ENCODE results near the gene RAN. TPM values are rescaled to one million over a fixed set of nuclear protein-coding genes. Genes with fewer than 3 reads are reported as not detected.
"Not testable (repeated sequence)": the region's sequence is repeated elsewhere in the genome, so short reads cannot be mapped to it uniquely, and the experiment has no call there.

Gene RAN
- polyA plus RNA-seq, 2 donors, result 118 to 638 TPM

GRCh38 chr12:130848785-130849305 lies 23.0 kb upstream of the RAN start:
- not testable (repeated sequence) for H3K9me3 ChIP-seq (ENCODE audit: control insufficient read depth in 2 of 2, insufficient read depth in 1 of 2, low read depth in 1 of 2, low read length in 1 of 2); H3K4me1 ChIP-seq (ENCODE audit: control insufficient read depth in 2 of 2, insufficient read depth in 2 of 2, low read length in 1 of 2); H3K27me3 ChIP-seq (ENCODE audit: control insufficient read depth in 1 of 2, insufficient read depth in 2 of 2, low read length in 2 of 2); H3K36me3 ChIP-seq (ENCODE audit: control insufficient read depth in 2 of 2, insufficient read depth in 2 of 2, low read length in 1 of 2); H3K4me3 ChIP-seq (ENCODE audit: low read depth in 1 of 2, low read length in 2 of 2); H3K27ac ChIP-seq (ENCODE audit: low read depth in 2 of 2, low read length in 1 of 2)
- WGBS, 2 donors, result 80 to 96% methylated on average over 1 of the region's 1 CpG

DNA sequence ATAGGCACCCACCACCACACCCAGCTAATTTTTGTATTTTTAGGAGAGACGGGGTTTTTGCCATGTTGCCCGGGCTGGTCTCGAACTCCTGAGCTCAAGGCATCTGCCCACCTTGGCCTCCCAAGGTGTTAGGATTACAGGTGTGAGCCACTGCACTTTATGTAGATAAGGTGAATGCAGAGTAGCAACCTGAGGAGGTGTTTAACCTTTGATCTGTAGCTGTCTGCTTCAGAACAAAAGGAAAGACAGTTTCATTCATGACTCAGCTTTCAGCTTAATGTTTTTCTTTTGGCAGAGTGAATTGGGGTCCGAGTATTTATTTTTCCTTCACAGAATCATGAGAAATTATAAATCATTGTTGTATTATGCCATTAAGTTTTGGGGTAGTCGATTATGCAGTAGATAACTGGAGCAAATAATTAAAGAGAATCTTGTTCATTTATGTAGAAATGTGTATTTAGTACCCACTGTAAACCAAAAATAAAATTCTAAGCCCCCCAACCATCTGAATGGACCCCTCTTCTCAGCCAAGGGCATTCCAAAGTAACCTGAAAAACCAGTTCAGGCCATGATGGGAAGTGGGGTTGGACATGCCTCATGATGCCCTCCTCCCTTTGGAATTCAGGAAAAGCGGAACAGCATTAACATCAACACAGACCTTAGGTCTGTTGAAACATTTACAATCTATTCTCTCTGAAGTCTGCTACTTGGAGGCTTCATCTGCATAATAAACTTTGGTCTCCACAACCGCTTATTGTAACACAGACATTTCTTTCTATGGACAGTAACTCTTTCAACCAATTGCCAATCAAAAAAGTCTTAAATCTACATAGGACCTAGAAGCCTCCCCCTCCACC lies 22.1 kb upstream of the RAN start:
- Histone ChIP-seq H3K27me3 (ENCODE audit: control insufficient read depth in 1 of 2, insufficient read depth in 2 of 2, low read length in 2 of 2) (no peaks in the 10 kb centered on the region), H3K4me1 (ENCODE audit: control insufficient read depth in 2 of 2, insufficient read depth in 2 of 2, low read length in 1 of 2) (no peaks in the 10 kb centered on the region), H3K27ac (ENCODE audit: low read depth in 2 of 2, low read length in 1 of 2) (no peak overlapping the region), H3K4me3 (ENCODE audit: low read depth in 1 of 2, low read length in 2 of 2) (no peak overlapping the region), H3K36me3 (ENCODE audit: control insufficient read depth in 2 of 2, insufficient read depth in 2 of 2, low read length in 1 of 2) (no peaks in the 10 kb centered on the region), H3K9me3 (ENCODE audit: control insufficient read depth in 2 of 2, insufficient read depth in 1 of 2, low read depth in 1 of 2, low read length in 1 of 2) (no peaks in the 10 kb centered on the region)
- 43 to 49% methylated on average over 7 of the region's 7 CpGs for WGBS, 2 donors

DNA sequence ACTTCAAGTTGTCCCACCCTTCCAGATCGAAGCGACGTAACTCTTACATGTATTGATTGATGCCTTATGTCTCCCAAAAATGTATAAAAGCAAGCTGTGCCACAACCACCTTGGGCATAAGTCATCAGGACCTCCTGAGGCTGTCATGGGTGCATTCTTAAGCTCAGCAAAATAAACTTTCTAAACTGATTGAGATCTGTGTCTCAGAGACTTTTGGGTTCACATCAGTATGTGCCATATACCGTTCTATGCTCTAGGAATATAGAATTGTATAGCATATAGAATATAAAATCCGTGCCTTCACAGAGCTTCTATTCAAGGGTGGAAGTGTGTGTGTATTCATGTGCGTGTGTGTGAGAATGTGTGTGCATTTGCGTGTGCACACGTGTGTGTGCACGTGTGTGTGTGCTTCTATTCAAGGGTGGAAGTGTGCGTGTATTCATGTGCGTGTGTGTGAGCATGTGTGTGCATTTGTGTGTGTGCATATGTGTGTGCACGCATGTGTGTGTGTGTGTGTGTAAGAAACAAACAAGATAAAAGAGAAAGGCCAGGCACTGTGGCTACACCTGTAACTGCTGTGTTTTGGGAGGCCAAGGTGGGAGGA lies 21.3 kb upstream of the RAN start:
- no peaks in the 10 kb centered on the region for H3K9me3 ChIP-seq (ENCODE audit: control insufficient read depth in 2 of 2, insufficient read depth in 1 of 2, low read depth in 1 of 2, low read length in 1 of 2)

DNA sequence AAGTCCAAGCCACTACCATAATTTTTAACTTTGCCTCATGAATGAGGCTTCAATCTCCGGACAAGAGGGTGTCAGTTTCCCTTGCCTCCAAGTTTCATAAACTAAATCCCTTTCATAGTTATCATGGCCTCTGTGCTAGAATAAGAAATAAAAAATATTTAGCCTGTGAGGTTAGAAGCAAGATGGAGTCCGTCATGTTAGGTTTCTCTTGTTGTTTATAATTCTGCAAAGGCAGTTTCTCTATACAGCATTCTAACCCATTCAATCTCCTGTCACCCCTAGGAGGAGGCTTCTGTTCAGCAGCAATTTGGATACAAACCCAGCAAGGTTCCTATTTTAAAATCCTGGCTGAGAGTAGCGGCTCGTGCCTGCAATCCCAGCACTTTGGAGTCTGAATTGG lies 15.8 kb upstream of the RAN start:
- H3K4me3 ChIP-seq (ENCODE audit: low read depth in 1 of 2, low read length in 2 of 2), result no peak overlapping the region
- no peaks in the 10 kb centered on the region for H3K36me3 ChIP-seq (ENCODE audit: control insufficient read depth in 2 of 2, insufficient read depth in 2 of 2, low read length in 1 of 2)
- no peaks in the 10 kb centered on the region for H3K27me3 ChIP-seq (ENCODE audit: control insufficient read depth in 1 of 2, insufficient read depth in 2 of 2, low read length in 2 of 2)
- no peaks in the 10 kb centered on the region for H3K4me1 ChIP-seq (ENCODE audit: control insufficient read depth in 2 of 2, insufficient read depth in 2 of 2, low read length in 1 of 2)
- H3K27ac ChIP-seq (ENCODE audit: low read depth in 2 of 2, low read length in 1 of 2), result no peak overlapping the region
- H3K9me3 ChIP-seq (ENCODE audit: control insufficient read depth in 2 of 2, insufficient read depth in 1 of 2, low read depth in 1 of 2, low read length in 1 of 2), result peaks cover 0 to 7% of the 10 kb centered on the region in 2 donors
- WGBS, 2 donors, result 79 to 86% methylated on average over 4 of the region's 4 CpGs

More for the DNA sequence above, 21.3 kb upstream of the RAN start:
- H3K4me1 ChIP-seq (ENCODE audit: control insufficient read depth in 2 of 2, insufficient read depth in 2 of 2, low read length in 1 of 2), result no peaks in the 10 kb centered on the region
- no peak overlapping the region for H3K4me3 ChIP-seq (ENCODE audit: low read depth in 1 of 2, low read length in 2 of 2)
- no peak overlapping the region for H3K27ac ChIP-seq (ENCODE audit: low read depth in 2 of 2, low read length in 1 of 2)
- no peaks in the 10 kb centered on the region for H3K27me3 ChIP-seq (ENCODE audit: control insufficient read depth in 1 of 2, insufficient read depth in 2 of 2, low read length in 2 of 2)
- no peaks in the 10 kb centered on the region for H3K36me3 ChIP-seq (ENCODE audit: control insufficient read depth in 2 of 2, insufficient read depth in 2 of 2, low read length in 1 of 2)
- WGBS, 2 donors, result 72 to 81% methylated on average over 12 of the region's 12 CpGs

DNA sequence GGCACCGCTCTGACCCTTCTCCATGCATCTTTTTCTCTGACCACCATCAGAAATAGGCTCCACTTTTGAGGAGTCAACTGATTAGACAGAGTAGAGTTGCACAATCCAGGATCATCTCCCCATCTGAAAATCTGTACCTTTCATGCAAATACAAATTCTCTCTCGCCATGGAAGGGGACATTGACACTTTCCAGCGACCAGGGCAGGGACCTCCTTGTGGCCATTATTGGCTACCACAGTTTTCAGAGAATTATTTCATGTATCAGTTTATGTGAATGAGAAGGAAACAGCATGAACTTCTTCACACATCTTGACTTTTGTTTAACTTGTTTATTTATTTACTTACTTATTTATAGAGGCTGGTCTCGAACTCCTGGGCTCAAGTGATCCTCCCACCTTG lies 13.8 kb upstream of the RAN start:
- Histone ChIP-seq H3K4me1 (ENCODE audit: control insufficient read depth in 2 of 2, insufficient read depth in 2 of 2, low read length in 1 of 2) (no peaks in the 10 kb centered on the region), H3K36me3 (ENCODE audit: control insufficient read depth in 2 of 2, insufficient read depth in 2 of 2, low read length in 1 of 2) (no peaks in the 10 kb centered on the region), H3K9me3 (ENCODE audit: control insufficient read depth in 2 of 2, insufficient read depth in 1 of 2, low read depth in 1 of 2, low read length in 1 of 2) (peaks cover 0 to 7% of the 10 kb centered on the region in 2 donors), H3K27ac (ENCODE audit: low read depth in 2 of 2, low read length in 1 of 2) (no peak overlapping the region), H3K4me3 (ENCODE audit: low read depth in 1 of 2, low read length in 2 of 2) (no peak overlapping the region), H3K27me3 (ENCODE audit: control insufficient read depth in 1 of 2, insufficient read depth in 2 of 2, low read length in 2 of 2) (no peaks in the 10 kb centered on the region)
- 80 to 88% methylated on average over 4 of the region's 4 CpGs for WGBS, 2 donors

- Histone ChIP-seq H3K27me3 (ENCODE audit: control insufficient read depth in 1 of 2, insufficient read depth in 2 of 2, low read length in 2 of 2) (no peaks in the 10 kb centered on the region), H3K4me3 (ENCODE audit: low read depth in 1 of 2, low read length in 2 of 2) (no peak overlapping the region), H3K36me3 (ENCODE audit: control insufficient read depth in 2 of 2, insufficient read depth in 2 of 2, low read length in 1 of 2) (no peaks in the 10 kb centered on the region), H3K4me1 (ENCODE audit: control insufficient read depth in 2 of 2, insufficient read depth in 2 of 2, low read length in 1 of 2) (no peaks in the 10 kb centered on the region), H3K27ac (ENCODE audit: low read depth in 2 of 2, low read length in 1 of 2) (no peak overlapping the region), H3K9me3 (ENCODE audit: control insufficient read depth in 2 of 2, insufficient read depth in 1 of 2, low read depth in 1 of 2, low read length in 1 of 2) (peaks cover 0 to 7% of the 10 kb centered on the region in 2 donors)
- 82 to 93% methylated on average over 6 of the region's 6 CpGs for WGBS, 2 donors
Measured at GRCh38 chr12:130859161-130859560, 12.7 kb upstream of the RAN start.

GRCh38 chr12:130860311-130860710 lies 11.6 kb upstream of the RAN start:
- Histone ChIP-seq H3K27me3 (ENCODE audit: control insufficient read depth in 1 of 2, insufficient read depth in 2 of 2, low read length in 2 of 2) (no peaks in the 10 kb centered on the region), H3K36me3 (ENCODE audit: control insufficient read depth in 2 of 2, insufficient read depth in 2 of 2, low read length in 1 of 2) (no peaks in the 10 kb centered on the region), H3K27ac (ENCODE audit: low read depth in 2 of 2, low read length in 1 of 2) (no peak overlapping the region), H3K4me3 (ENCODE audit: low read depth in 1 of 2, low read length in 2 of 2) (no peak overlapping the region), H3K9me3 (ENCODE audit: control insufficient read depth in 2 of 2, insufficient read depth in 1 of 2, low read depth in 1 of 2, low read length in 1 of 2) (peaks cover 0 to 7% of the 10 kb centered on the region in 2 donors), H3K4me1 (ENCODE audit: control insufficient read depth in 2 of 2, insufficient read depth in 2 of 2, low read length in 1 of 2) (no peaks in the 10 kb centered on the region)
- WGBS, 2 donors, result 89 to 94% methylated on average over 9 of the region's 9 CpGs

- 86 to 88% methylated on average over 4 of the region's 4 CpGs for WGBS, 2 donors
- H3K27ac ChIP-seq (ENCODE audit: low read depth in 2 of 2, low read length in 1 of 2), result no peak overlapping the region
- H3K9me3 ChIP-seq (ENCODE audit: control insufficient read depth in 2 of 2, insufficient read depth in 1 of 2, low read depth in 1 of 2, low read length in 1 of 2), result peaks cover 0 to 4% of the 10 kb centered on the region in 2 donors
- no peaks in the 10 kb centered on the region for H3K4me1 ChIP-seq (ENCODE audit: control insufficient read depth in 2 of 2, insufficient read depth in 2 of 2, low read length in 1 of 2)
- no peaks in the 10 kb centered on the region for H3K36me3 ChIP-seq (ENCODE audit: control insufficient read depth in 2 of 2, insufficient read depth in 2 of 2, low read length in 1 of 2)
- H3K4me3 ChIP-seq (ENCODE audit: low read depth in 1 of 2, low read length in 2 of 2), result no peak overlapping the region
- no peaks in the 10 kb centered on the region for H3K27me3 ChIP-seq (ENCODE audit: control insufficient read depth in 1 of 2, insufficient read depth in 2 of 2, low read length in 2 of 2)
Measured at GRCh38 chr12:130862161-130862560, 9.7 kb upstream of the RAN start.

DNA sequence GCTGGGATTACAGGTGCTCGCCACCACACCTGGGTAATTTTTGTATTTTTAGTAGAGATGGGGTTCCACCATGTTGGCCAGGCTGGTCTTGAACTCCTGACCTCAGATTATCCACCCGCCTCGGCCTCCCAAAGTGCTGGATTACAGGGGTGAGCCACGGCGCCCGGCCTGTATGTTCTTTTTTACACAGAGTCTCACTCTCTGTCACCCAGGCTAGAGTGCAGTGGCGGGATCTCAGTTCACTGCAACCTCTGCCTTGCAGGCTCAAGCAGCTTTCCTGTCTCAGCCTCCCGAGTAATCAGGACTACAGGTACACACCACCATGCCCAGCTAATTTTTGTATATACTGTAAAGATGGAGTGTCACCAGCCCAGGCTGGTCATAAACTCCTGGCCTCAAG lies 9.1 kb upstream of the RAN start:
- 96% methylated on average over 8 of the region's 8 CpGs for WGBS, 2 donors
- H3K36me3 ChIP-seq (ENCODE audit: control insufficient read depth in 2 of 2, insufficient read depth in 2 of 2, low read length in 1 of 2); H3K27ac ChIP-seq (ENCODE audit: low read depth in 2 of 2, low read length in 1 of 2): not testable (repeated sequence)

More for the DNA sequence above, 9.1 kb upstream of the RAN start:
- H3K4me1 ChIP-seq (ENCODE audit: control insufficient read depth in 2 of 2, insufficient read depth in 2 of 2, low read length in 1 of 2); H3K9me3 ChIP-seq (ENCODE audit: control insufficient read depth in 2 of 2, insufficient read depth in 1 of 2, low read depth in 1 of 2, low read length in 1 of 2); H3K27me3 ChIP-seq (ENCODE audit: control insufficient read depth in 1 of 2, insufficient read depth in 2 of 2, low read length in 2 of 2); H3K4me3 ChIP-seq (ENCODE audit: low read depth in 1 of 2, low read length in 2 of 2): not testable (repeated sequence)
